Astrocyte of the spinal cord (primary cell): ENCODE data around the gene TESK1.

ENCODE experiments used
- DNase-seq: peaks from one replicate; pipeline ENCODE4 v3.0.0; 2011; ENCODE audit warnings: low read depth, low spot score
- H3K4me3 ChIP-seq: 2 replicates; pipeline ENCODE4 v1.5.1; 2011; ENCODE audit warnings: low read depth, mild to moderate bottlenecking, low read length, moderate library complexity
- in situ Hi-C: cut with HindIII; loops from 2 replicates; pipeline ENCODE4 v1.10.0; 2017; ENCODE audit warnings: low sequenced_read_pairs
- TF ChIP-seq, protein P1 (sequence below): IDR thresholded peaks from 2 replicates; pipeline ENCODE4 v1.5.1; 2012; ENCODE audit warnings: low read depth, mild to moderate bottlenecking, low read length, inconsistent platforms

TESK1 gene

DNA sequence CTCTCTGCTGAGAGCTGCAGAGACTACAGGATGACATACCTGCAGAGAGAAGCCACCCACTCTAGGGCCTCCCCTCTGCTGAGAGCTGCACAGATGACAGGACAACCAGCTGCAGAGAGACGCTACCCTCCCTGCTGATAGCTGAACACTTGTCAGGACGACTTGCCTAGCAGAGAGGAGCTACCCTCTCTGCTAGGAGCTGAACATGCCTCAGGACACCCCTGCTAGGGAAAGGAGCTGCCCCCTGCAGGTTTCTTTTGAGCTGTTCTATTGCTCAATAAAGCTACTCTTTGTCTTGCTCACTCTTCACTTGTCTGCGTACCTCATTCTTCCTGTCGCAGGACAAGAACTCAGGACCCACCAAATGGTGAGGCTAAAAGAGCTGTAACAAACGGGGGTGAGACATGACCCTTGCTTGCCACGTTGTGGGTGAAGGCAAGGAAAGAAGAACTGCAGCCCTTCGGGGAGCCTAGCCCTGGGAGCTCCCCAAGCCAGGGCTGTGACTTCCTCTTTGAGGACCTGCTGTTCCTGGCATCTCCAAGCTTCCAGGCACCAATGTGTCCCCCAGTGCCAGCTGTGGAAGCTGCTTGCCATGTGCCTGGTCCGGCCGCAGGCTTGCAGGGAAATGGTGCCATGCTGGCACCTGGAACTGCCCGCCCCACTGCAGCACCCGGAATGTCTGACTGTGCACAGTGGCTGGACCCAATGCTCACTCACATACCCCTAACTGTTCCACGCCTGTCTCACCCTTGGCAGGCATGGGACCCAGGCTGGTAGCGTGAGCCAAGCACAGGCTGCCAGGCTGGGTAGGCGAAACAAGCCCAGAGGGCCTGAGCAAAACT is 5.1 kb upstream of the TESK1 start:
- no peak overlapping the region for H3K4me3 ChIP-seq
- TF ChIP-seq, protein P1, sequence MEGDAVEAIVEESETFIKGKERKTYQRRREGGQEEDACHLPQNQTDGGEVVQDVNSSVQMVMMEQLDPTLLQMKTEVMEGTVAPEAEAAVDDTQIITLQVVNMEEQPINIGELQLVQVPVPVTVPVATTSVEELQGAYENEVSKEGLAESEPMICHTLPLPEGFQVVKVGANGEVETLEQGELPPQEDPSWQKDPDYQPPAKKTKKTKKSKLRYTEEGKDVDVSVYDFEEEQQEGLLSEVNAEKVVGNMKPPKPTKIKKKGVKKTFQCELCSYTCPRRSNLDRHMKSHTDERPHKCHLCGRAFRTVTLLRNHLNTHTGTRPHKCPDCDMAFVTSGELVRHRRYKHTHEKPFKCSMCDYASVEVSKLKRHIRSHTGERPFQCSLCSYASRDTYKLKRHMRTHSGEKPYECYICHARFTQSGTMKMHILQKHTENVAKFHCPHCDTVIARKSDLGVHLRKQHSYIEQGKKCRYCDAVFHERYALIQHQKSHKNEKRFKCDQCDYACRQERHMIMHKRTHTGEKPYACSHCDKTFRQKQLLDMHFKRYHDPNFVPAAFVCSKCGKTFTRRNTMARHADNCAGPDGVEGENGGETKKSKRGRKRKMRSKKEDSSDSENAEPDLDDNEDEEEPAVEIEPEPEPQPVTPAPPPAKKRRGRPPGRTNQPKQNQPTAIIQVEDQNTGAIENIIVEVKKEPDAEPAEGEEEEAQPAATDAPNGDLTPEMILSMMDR: peak; percentile 17
- DNase-seq: no peak
- in situ Hi-C loops: no loop called here

DNA sequence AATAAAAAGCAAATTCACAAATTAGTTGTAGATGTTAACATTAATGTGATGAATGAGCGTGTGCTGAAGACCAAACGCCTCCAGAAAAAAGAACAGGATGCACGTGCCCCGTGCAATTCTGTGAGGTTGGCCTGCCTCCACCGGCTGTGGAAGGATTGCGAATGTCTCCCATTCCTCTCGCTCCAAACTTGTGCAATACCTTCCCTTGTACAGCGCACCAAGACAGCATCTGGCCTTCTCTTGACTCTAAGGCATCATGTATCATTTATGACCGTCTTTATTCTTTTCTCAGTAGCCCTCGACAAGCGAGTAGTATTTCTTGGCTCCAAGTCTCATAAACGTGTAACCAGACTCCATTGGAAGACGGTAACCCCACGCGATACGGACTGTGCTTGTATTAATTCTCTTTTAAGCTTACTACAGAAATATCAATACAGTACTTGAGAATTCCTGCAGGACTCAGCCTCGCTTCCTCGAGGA is 1.5 kb upstream of the TESK1 start:
- no peak for DNase-seq
- TF ChIP-seq, protein P1: no peak
- in situ Hi-C loops: no loop called here
- peak overlapping the region; percentile 36 for H3K4me3 ChIP-seq

DNA sequence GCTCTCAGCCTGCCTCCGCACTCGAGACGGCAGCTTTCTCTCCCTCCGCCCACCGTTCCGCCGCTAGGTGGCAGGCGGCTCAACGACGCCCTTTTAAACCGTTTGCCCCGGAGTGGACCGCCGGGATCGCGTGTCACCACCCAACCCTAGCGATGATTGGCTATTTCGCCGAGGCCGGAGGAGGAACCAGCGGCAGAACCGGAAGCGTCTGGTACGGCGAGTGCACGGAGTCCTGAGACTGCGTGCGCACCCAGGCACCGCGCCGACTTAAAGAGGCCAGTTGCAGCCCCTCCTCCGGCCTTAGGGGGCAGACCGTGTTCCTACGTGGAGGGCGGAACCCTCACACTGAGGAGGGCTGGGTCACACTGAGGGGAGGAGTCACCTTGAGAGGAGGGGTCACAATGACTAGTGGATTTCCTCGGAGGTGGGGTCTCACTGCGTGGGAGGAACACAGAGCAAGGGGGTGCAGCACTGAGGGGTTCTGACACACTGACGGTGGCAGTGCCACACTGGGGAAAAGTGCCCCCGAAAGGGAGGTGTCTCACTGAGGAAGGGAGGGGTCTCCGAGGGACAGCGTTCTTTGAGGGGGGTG is 980 bp upstream of the TESK1 start:
- TF ChIP-seq, protein P1: peak; percentile 92
- peak; percentile 100 for DNase-seq
- H3K4me3 ChIP-seq: peak overlapping the region; percentile 44
- in situ Hi-C loops: no loop called here

DNA sequence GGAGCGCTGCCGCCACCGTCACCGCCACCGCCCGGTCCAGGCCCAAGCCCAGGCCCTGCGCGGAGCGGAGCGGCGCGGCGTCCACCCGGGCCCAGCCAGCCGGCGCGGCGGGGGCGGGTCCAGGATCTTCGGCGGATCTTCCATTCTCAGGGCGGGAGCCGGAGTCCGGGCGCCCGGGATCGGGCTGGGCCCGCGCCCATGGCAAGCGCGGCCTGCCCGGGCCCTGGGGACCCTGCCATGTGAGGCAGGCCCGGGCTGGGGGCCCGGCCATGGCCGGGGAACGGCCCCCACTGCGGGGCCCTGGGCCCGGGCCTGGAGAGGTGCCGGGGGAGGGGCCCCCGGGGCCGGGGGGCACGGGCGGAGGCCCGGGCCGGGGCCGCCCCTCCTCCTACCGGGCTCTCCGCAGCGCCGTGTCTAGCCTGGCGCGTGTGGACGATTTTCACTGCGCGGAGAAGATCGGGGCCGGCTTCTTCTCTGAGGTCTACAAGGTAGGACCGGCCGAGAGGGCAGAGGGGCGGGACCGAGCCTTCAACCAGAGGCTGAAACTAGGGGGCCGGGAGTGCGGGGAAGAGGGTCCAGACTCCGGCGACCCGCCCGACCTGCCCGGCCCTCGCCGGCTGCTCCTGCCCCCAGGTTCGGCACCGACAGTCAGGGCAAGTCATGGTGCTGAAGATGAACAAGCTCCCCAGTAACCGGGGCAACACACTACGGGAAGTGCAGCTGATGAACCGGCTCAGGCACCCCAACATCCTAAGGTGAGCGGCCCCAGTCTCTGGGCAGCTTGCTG is 482 bp downstream of the TESK1 start:
- peak overlapping the region; percentile 44 for H3K4me3 ChIP-seq
- no peak for DNase-seq
- in situ Hi-C loops: no loop called here
- TF ChIP-seq, protein P1: no peak

DNA sequence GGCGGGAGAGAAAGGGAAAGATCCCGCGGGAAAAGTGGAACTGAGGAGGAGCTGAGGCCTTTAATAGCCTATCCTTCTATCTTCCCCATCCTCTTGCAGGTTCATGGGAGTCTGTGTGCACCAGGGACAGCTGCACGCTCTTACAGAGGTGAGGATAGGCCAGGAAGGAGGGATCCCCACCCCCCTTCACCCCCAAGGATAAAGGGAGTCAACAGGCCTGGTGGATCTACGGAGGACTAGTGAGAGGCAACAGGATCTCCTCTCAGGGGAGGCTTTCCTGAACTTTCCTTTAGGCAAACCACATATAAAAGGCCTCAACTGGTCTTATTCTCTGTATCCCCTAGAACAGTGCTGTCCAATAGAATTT is 1.1 kb downstream of the TESK1 start:
- TF ChIP-seq, protein P1: no peak
- in situ Hi-C loops: no loop called here
- no peak for DNase-seq
- H3K4me3 ChIP-seq: peak overlapping the region; percentile 44

DNA sequence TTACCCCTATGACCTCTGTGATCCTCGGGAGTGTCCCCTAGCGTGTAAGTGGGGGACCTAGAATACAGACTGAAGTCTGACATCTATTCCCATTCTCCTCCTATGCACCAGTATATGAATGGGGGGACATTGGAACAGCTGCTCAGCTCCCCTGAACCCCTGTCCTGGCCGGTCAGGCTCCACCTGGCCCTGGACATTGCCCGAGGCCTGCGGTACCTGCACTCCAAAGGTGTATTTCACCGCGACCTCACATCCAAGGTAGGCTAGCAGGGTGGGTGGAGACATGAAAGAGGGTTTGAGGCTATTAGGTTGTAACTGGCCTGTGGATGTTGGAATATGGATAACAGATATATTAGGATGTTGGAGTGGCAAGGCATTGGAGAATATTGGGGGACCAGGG is 1.7 kb downstream of the TESK1 start:
- no peak for DNase-seq
- in situ Hi-C loops: no loop called here
- no peak overlapping the region for H3K4me3 ChIP-seq
- TF ChIP-seq, protein P1: no peak
